Mononuclear cell (primary cell): ENCODE measurements around the gene ELFN1. TPM values are rescaled to one million over a fixed set of nuclear protein-coding genes. Genes with fewer than 3 reads are reported as not detected.

ENCODE experiments used
- H3K27me3 ChIP-seq: 2 replicates; pipeline ENCODE4 v1.6.0; 2011; ENCODE audit warnings: low read length, control low read depth; ENCODE audit not compliant: insufficient read depth
- H3K4me1 ChIP-seq: 2 replicates; pipeline ENCODE4 v1.5.1; 2011; ENCODE audit warnings: mild to moderate bottlenecking, low read length, control low read depth; ENCODE audit not compliant: insufficient read depth
- H3K4me3 ChIP-seq: 2 replicates; pipeline ENCODE4 v1.5.1; 2011; ENCODE audit warnings: mild to moderate bottlenecking, low read length, moderate library complexity
- H3K9me3 ChIP-seq: 2 replicates; pipeline ENCODE4 v1.5.1; 2011; ENCODE audit warnings: low read depth, mild to moderate bottlenecking, control low read depth, low read length
- total RNA-seq: library from RNA; depleted of rRNA; stranded (reverse); fragments of >200 nt; gene quantifications from one replicate; pipeline ENCODE4 v1.2.3, GENCODE V29; 2012

The ELFN1 gene
- total RNA-seq, 1 donor: under 0.01 TPM

GRCh38 chr7:1700536-1701333, 30.7 kb downstream of the ELFN1 start:
- peaks cover 6% of the 10 kb centered on the region for H3K9me3 ChIP-seq

GRCh38 chr7:1702652-1703051, 32.6 kb downstream of the ELFN1 start:
- Histone ChIP-seq H3K9me3 (peaks cover 6% of the 10 kb centered on the region), H3K4me3 (no peak overlapping the region), H3K4me1 (no peaks in the 10 kb centered on the region), H3K27me3 (no peaks in the 10 kb centered on the region)

More at GRCh38 chr7:1700536-1701333, 30.7 kb downstream of the ELFN1 start:
- no peaks in the 10 kb centered on the region for H3K27me3 ChIP-seq
- no peaks in the 10 kb centered on the region for H3K4me1 ChIP-seq
- no peak overlapping the region for H3K4me3 ChIP-seq

GRCh38 chr7:1703441-1703840, 33.4 kb downstream of the ELFN1 start:
- Histone ChIP-seq H3K4me1 (no peaks in the 10 kb centered on the region), H3K4me3 (no peak overlapping the region), H3K9me3 (peaks cover 6% of the 10 kb centered on the region), H3K27me3 (no peaks in the 10 kb centered on the region)

GRCh38 chr7:1703871-1704810, 34.1 kb downstream of the ELFN1 start:
- Histone ChIP-seq H3K4me1 (no peaks in the 10 kb centered on the region), H3K4me3 (no peak overlapping the region), H3K9me3 (peaks cover 6% of the 10 kb centered on the region), H3K27me3 (no peaks in the 10 kb centered on the region)

GRCh38 chr7:1704811-1705738, 35.0 kb downstream of the ELFN1 start:
- Histone ChIP-seq H3K4me1 (no peaks in the 10 kb centered on the region), H3K27me3 (no peaks in the 10 kb centered on the region), H3K9me3 (peaks cover 6% of the 10 kb centered on the region), H3K4me3 (no peak overlapping the region)

- H3K9me3 ChIP-seq: peaks cover 6% of the 10 kb centered on the region
- H3K27me3 ChIP-seq: no peaks in the 10 kb centered on the region
- no peaks in the 10 kb centered on the region for H3K4me1 ChIP-seq
- no peak overlapping the region for H3K4me3 ChIP-seq
These were observed 35.8 kb downstream of the ELFN1 start for GRCh38 chr7:1705856-1706255.

- peaks cover 6% of the 10 kb centered on the region for H3K9me3 ChIP-seq
- no peaks in the 10 kb centered on the region for H3K4me1 ChIP-seq
- H3K27me3 ChIP-seq: no peaks in the 10 kb centered on the region
- H3K4me3 ChIP-seq: no peak overlapping the region
These were observed 36.3 kb downstream of the ELFN1 start for GRCh38 chr7:1706381-1706720.

- Histone ChIP-seq H3K27me3 (no peaks in the 10 kb centered on the region), H3K4me1 (no peaks in the 10 kb centered on the region), H3K4me3 (no peak overlapping the region), H3K9me3 (peaks cover 6% of the 10 kb centered on the region)
These were observed 36.9 kb downstream of the ELFN1 start for GRCh38 chr7:1706721-1707613.

- H3K9me3 ChIP-seq: peaks cover under 1% of the 10 kb centered on the region
- no peaks in the 10 kb centered on the region for H3K27me3 ChIP-seq
- H3K4me3 ChIP-seq: no peak overlapping the region
- H3K4me1 ChIP-seq: no peaks in the 10 kb centered on the region
These were observed 37.9 kb downstream of the ELFN1 start for GRCh38 chr7:1707756-1708595.

GRCh38 chr7:1708596-1709251, 38.6 kb downstream of the ELFN1 start:
- no peaks in the 10 kb centered on the region for H3K9me3 ChIP-seq
- no peaks in the 10 kb centered on the region for H3K4me1 ChIP-seq
- no peaks in the 10 kb centered on the region for H3K27me3 ChIP-seq

GRCh38 chr7:1709281-1709680, 39.2 kb downstream of the ELFN1 start:
- no peaks in the 10 kb centered on the region for H3K9me3 ChIP-seq
- no peaks in the 10 kb centered on the region for H3K4me1 ChIP-seq
- H3K27me3 ChIP-seq: no peaks in the 10 kb centered on the region
- no peak overlapping the region for H3K4me3 ChIP-seq

More at GRCh38 chr7:1708596-1709251, 38.6 kb downstream of the ELFN1 start:
- H3K4me3 ChIP-seq: no peak overlapping the region

GRCh38 chr7:1709900-1710299, 39.8 kb downstream of the ELFN1 start:
- no peaks in the 10 kb centered on the region for H3K4me1 ChIP-seq
- no peaks in the 10 kb centered on the region for H3K9me3 ChIP-seq
- H3K27me3 ChIP-seq: no peaks in the 10 kb centered on the region
- H3K4me3 ChIP-seq: no peak overlapping the region

- Histone ChIP-seq H3K4me3 (no peak overlapping the region), H3K9me3 (no peaks in the 10 kb centered on the region), H3K4me1 (no peaks in the 10 kb centered on the region), H3K27me3 (no peaks in the 10 kb centered on the region)
These were observed 40.9 kb downstream of the ELFN1 start for GRCh38 chr7:1710936-1711335.
